Stimulated activated CD8-positive, alpha-beta memory T cell treated with anti-CD3 and anti-CD28 coated beads, Interleukin-7, amount 100 ng/mL, for 1 hour (primary cell): ENCODE results near the gene KLHL36.
"Not testable (repeated sequence)": the region's sequence is repeated elsewhere in the genome, so short reads cannot be mapped to it uniquely, and the experiment has no call there.

Experiments used
- DNase-seq, 2 donors: peaks; one replicate each; pipeline ENCODE4 v3.0.0-alpha.2; 2020; ENCODE audit warnings: low read depth in 2 of 2

The KLHL36 gene

GRCh38 chr16:84616515-84616914 is 31.8 kb upstream of the KLHL36 start:
- no peak for DNase-seq

- DNase-seq: no peak
Measured at GRCh38 chr16:84617041-84617790, 31.1 kb upstream of the KLHL36 start.

GRCh38 chr16:84617791-84618580 is 30.3 kb upstream of the KLHL36 start, which contains the start of gene COTL1:
Gene COTL1, minus strand, starts transcription at chr16:84618078. Its CDS starts 164 bp downstream, at chr16:84617914.
- peak; percentile 89 to 92 for DNase-seq

- DNase-seq: no peak
Measured at GRCh38 chr16:84618581-84619460, 29.5 kb upstream of the KLHL36 start.

- not testable (repeated sequence) for DNase-seq
Measured at GRCh38 chr16:84620913-84621312, 27.4 kb upstream of the KLHL36 start.

- no peak for DNase-seq
Measured at GRCh38 chr16:84625556-84625955, 22.8 kb upstream of the KLHL36 start.

GRCh38 chr16:84628226-84628731 is 20.0 kb upstream of the KLHL36 start:
- DNase-seq: no peak

- DNase-seq: no peak
Measured at GRCh38 chr16:84629580-84629979, 18.7 kb upstream of the KLHL36 start.

- DNase-seq: no peak
Measured at GRCh38 chr16:84630009-84630408, 18.3 kb upstream of the KLHL36 start.

- DNase-seq: no peak
Measured at GRCh38 chr16:84630446-84631152, 17.7 kb upstream of the KLHL36 start.

GRCh38 chr16:84631153-84631466 is 17.2 kb upstream of the KLHL36 start:
- no peak for DNase-seq

- no peak for DNase-seq
Measured at GRCh38 chr16:84631886-84632285, 16.4 kb upstream of the KLHL36 start.

GRCh38 chr16:84632862-84633261 is 15.4 kb upstream of the KLHL36 start:
- not testable (repeated sequence) for DNase-seq

- no peak for DNase-seq
Measured at GRCh38 chr16:84633622-84634021, 14.7 kb upstream of the KLHL36 start.

GRCh38 chr16:84635702-84636101 is 12.6 kb upstream of the KLHL36 start:
- DNase-seq: no peak

- DNase-seq: no peak
Measured at GRCh38 chr16:84637709-84638108, 10.6 kb upstream of the KLHL36 start.

GRCh38 chr16:84638231-84638806 is 10.0 kb upstream of the KLHL36 start:
- DNase-seq: no peak

- DNase-seq: no peak
Measured at GRCh38 chr16:84640145-84640544, 8.2 kb upstream of the KLHL36 start.

GRCh38 chr16:84641643-84642358 is 6.5 kb upstream of the KLHL36 start:
- no peak for DNase-seq

GRCh38 chr16:84643180-84643583 is 5.1 kb upstream of the KLHL36 start:
- no peak for DNase-seq
